ENCODE results near the gene COL6A1. TPM values are rescaled to one million over a fixed set of nuclear protein-coding genes. Genes with fewer than 3 reads are reported as not detected.

The COL6A1 gene
- total and polyA plus RNA-seq, 12 donors: 71.9 to 388 (median 143) TPM

DNA sequence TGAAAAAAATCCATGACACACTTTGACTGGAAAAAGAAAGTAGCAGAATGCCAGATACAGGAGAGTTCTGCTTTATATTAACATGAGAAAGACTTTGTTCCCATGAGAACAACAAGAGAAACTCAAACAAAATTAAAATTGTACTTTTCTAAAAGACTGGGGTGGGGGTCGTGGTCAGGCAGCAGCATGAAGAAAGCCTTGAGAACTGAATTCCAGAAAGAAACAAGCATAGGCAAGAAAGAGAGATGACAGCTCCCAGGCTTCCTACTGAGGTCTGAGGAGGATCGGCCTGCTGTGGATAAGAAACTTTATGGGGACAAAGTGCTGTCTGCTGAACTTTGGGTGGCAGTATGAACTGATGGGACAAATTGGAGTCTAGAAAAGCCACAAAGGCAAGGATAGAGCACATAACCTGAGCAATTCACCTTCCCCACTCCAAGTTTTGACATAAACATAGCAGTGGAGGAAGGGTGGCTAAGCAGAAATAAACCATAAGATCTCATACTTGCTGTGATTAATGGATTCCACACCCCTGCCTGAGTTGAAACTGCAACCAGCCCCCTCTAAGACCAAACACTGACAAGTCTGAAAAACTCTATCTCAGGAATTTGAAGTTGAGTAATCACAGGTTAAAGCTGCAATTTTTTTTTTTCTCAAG is 43.7 kb downstream of the COL6A1 start:
- intact Hi-C loops (cut with DNase I): loop anchor here in 1 of 10 donors (5.0 kb wide), 3 partner anchors 37 to 67 kb away; partner anchors contain the start of gene COL6A1
- ATAC-seq (no peak), DNase-seq (no peak)
- Histone ChIP-seq H3K9me3 (peaks cover 0 to 12% (median 7%) of the 10 kb centered on the region in 11 donors), H3K4me3 (no peak overlapping the region), H3K27me3 (no peaks in the 10 kb centered on the region), H3K36me3 (no peaks in the 10 kb centered on the region), H3K27ac (peak overlapping the region in 4 of 10 donors; percentile 11 to 49 (median 35)), H3K4me1 (peaks cover 0 to 22% (median 9%) of the 10 kb centered on the region in 9 donors)
- WGBS, 2 donors: 51 to 57% methylated on average over 2 of the region's 2 CpGs
- TF ChIP-seq, protein P1, sequence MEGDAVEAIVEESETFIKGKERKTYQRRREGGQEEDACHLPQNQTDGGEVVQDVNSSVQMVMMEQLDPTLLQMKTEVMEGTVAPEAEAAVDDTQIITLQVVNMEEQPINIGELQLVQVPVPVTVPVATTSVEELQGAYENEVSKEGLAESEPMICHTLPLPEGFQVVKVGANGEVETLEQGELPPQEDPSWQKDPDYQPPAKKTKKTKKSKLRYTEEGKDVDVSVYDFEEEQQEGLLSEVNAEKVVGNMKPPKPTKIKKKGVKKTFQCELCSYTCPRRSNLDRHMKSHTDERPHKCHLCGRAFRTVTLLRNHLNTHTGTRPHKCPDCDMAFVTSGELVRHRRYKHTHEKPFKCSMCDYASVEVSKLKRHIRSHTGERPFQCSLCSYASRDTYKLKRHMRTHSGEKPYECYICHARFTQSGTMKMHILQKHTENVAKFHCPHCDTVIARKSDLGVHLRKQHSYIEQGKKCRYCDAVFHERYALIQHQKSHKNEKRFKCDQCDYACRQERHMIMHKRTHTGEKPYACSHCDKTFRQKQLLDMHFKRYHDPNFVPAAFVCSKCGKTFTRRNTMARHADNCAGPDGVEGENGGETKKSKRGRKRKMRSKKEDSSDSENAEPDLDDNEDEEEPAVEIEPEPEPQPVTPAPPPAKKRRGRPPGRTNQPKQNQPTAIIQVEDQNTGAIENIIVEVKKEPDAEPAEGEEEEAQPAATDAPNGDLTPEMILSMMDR (IDR thresholded peaks at IDR 0.05): no peak

DNA sequence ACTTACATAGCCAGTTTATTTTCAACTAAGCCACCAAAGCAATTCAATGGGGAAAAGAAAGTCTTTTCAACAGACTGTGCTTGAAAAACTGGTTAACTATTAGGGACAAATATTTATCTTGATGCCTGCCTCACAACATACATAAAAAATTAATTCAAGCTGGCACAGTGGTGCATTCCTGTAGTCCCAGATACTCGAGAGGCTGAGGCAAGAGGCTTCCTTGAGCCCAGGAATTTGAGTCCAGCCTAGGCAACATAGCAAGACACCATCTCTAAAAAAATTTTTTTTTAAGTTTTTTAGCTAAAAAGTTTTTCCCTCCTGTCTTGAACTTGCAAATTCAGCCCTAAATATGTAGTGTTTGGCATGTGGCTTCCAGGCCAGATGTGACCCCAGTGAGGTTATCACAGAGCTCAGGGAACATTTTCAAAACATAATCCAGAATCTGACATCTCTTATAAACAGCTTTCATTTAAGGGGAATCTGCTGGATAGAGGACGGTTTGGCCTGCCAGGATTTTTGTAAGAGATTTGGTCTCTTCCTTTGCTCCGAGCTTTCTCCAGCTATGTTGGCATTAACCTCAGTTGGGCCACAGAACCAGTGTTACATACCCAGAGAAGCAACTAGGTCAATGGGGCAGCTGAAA is 46.4 kb downstream of the COL6A1 start:
- TF ChIP-seq, protein P1 (IDR thresholded peaks at IDR 0.05): no peak
- Histone ChIP-seq H3K4me3 (no peak overlapping the region), H3K27ac (peak overlapping the region; percentile 21 to 68 (median 58)), H3K9me3 (peaks cover 0 to 20% (median 7%) of the 10 kb centered on the region in 11 donors), H3K36me3 (no peaks in the 10 kb centered on the region), H3K4me1 (peaks cover 0 to 22% (median 9%) of the 10 kb centered on the region in 9 donors), H3K27me3 (no peaks in the 10 kb centered on the region)
- DNase-seq (peak in 1 of 2 donors; percentile 18), ATAC-seq (peak; percentile 64 to 82 (median 76))
- WGBS, 2 donors: 41 to 61% methylated on average over 3 of the region's 3 CpGs
- intact Hi-C loops (cut with DNase I): loop anchor here in 1 of 10 donors (5.0 kb wide), 3 partner anchors 34 to 64 kb away; partner anchors contain the start of gene COL6A1

DNA sequence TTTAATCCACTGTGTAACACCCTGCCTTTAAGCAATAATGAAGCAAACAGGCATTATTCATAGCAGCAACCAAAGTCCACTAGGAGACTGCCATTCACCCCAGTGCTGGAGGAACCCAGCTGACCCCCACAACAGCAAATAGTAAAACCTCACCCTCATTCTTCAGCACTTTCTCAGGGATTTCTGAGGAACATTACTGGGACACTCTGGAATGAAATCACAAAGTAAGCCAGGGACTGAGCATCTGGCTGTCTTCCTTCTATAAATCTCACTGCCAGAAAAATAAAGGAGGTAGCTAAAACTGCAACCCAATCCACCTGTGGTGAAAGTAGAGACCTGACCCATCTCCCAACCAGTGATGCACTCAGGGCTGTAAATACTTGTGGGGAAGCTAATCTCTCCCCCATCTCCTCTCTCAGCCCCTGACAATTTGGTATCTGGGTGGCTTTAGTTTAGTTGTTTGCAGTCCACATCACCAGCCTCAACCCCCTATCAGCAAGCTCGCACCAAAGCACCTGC is 47.1 kb downstream of the COL6A1 start:
- H3K27ac ChIP-seq: peak overlapping the region; percentile 21 to 68 (median 58)
- ATAC-seq (peak; percentile 55 to 80 (median 67)), DNase-seq (no peak)
- WGBS, 2 donors: 86 to 91% methylated on average over 1 of the region's 1 CpG
- no peaks in the 10 kb centered on the region for H3K36me3 ChIP-seq
- peaks cover 0 to 20% (median 7%) of the 10 kb centered on the region in 11 donors for H3K9me3 ChIP-seq
- H3K4me3 ChIP-seq: no peak overlapping the region
- no peaks in the 10 kb centered on the region for H3K27me3 ChIP-seq
- intact Hi-C loops (cut with DNase I): loop anchor here in 1 of 10 donors (5.0 kb wide), 3 partner anchors 34 to 64 kb away; partner anchors contain the start of gene COL6A1
- peaks cover 0 to 22% (median 9%) of the 10 kb centered on the region in 9 donors for H3K4me1 ChIP-seq
- TF ChIP-seq, protein P1 (IDR thresholded peaks at IDR 0.05): no peak

All from heart right ventricle (tissue), 16 donors.